GM20431 (cell line): ENCODE results near the gene SETD3.

Experiments used
- in situ Hi-C: fragments of 300-500 bp; cut with MseI, MboI; formaldehyde crosslinking; loops from one replicate; pipeline ENCODE4 v1.15.0; 2020; ENCODE audit warnings: low sequenced_read_pairs; ENCODE audit not compliant: unreplicated experiment

Gene SETD3

DNA sequence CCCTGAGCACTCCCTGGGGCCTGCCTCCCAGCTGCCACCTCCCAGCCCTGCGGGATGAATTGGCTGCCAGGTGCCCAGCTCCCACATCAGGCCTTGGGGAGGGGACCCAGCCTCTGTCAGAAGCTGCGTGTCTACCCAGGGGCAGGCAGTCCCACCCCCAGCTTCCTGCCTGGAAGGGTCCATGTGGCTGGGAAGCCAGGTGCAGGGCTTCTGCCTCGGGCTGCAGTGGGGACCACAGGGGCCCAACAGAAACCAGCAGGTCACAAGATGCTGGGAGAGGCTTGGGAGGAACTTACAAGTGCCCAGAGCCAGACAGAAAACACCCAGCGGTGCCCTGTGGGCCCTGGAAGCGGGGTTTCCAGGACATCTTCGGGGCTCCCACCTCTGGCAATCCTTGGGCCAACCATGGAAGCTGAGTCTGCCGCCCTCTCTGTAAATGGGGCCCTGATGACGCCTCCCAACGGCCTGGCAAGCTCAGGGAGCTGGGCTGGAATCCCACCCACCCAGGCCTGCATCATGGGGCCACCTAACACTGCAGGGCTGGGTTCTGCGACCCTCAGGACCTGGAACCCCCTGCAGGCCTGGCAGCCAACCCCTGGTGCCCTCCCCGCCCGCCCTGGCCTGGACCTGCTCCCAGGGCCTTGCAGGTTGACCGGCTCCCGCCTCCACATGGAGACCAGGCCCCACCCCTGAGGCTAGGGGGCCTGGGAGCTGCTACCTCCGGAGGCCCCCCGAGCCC lies 37.2 kb upstream of the SETD3 start:
- in situ Hi-C loops: loop anchor here (10.0 kb wide), 1 partner anchor 117 kb away; no protein-coding TSS in a partner anchor

DNA sequence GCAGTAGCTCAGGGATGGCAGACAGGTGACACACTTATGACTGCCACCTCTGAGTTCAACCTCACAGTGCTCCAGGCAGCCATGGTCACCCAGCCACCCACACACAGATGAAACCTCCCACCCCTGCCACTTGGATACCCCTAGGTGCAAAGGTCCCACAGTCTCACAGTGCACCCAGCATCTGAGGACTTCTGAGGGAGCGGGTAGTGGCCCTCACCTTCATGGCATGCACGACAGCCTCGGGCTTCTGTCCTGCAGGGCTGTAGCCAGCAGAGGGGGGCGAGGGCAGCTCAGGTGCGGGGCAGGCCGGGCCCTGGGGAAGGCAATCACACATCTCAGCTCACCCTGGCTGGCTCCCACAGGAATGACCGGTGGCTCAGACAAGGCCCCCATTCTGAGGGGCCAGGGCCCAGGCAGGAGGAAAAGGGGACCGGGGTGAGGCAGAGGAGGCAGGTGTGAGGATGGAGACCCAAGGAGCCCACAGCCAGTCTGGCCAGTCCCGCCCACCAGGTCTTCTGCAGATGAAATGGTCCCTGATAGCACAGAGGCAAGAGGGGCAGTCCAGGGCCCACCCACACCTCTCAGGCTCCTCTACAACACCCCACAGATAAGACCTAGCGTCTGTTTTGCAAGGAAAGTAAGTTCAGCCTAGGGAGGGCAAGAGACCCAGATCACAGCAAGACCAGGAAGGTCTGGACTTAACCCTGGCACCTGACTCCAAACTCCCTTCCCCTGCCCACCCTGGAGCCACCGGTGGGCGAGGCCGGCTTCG lies 36.4 kb upstream of the SETD3 start:
- in situ Hi-C loops: loop anchor here (10.0 kb wide), 1 partner anchor 118 kb away; no protein-coding TSS in a partner anchor

GRCh38 chr14:99516156-99516870 lies 35.7 kb upstream of the SETD3 start:
- in situ Hi-C loops: loop anchor here (10.0 kb wide), 1 partner anchor 118 kb away; no protein-coding TSS in a partner anchor

DNA sequence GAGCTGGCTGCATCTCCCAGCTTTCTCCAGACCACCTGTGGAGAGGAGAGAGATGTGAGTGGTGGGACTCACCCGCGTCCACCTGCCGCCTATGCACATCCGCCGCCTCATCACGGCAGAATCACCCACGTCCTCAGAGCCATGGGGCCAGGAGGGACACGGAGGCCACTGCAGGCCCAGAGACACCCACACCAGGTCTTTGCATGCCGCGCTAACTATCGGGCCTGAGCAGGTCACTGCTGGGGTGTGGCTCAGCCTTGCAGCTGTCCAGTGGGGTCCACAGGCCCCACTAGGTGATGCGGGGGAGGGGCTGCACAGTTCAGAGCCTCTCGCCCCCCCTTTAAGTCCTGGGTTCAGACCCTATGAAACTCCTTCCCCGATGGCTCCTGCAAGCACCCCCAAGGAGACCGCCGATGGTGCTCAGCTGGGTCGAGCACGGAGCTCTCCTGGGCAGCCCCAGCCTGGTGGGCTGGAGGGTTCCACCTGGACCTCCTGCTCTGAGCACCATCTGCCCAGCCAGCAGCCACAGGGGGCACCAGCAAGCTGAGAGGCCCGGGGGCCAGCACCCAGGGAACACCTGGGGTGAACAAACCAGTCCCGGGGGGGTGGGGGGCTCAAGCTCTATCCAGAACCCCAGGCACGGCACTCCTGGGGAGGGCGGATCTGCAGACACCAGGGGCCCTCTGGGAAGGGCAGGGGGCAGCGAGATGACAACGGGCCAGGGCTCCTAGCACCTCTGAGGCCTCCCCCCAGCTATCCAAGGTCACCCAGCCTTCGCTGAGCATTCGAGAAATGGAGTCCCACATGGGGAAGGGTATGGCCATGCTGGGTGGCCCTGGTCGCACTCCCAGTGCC lies 34.9 kb upstream of the SETD3 start:
- in situ Hi-C loops: loop anchor here (10.0 kb wide), 1 partner anchor 119 kb away; no protein-coding TSS in a partner anchor

GRCh38 chr14:99514552-99515300 lies 34.1 kb upstream of the SETD3 start:
- in situ Hi-C loops: loop anchor here (10.0 kb wide), 1 partner anchor 120 kb away; no protein-coding TSS in a partner anchor

GRCh38 chr14:99513946-99514551 lies 33.4 kb upstream of the SETD3 start:
- in situ Hi-C loops: loop anchor here (10.0 kb wide), 1 partner anchor 121 kb away; no protein-coding TSS in a partner anchor

DNA sequence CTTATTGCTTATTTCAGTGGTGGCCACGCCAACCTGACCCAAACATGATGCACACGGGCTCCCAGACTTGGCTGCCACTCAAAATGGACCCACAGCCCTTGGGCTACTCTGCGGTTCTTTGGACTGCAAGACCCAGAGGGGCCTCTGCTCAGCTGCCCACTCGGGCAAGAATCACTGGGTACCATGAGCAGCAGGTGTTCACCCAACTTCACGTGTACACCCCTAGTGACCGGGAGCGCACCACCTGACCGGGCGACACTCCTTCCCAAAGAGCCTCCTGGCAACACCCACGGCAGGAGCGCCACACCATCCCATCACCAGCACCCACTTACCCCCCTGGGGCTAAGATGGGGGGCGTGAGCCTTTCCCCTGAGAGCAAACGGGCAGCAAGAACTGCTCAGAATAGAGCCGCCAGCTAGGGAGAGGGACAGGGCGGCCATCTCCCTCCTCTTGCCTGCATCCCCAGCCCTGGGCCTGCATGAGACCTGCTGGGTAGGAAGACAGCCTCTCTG lies 32.6 kb upstream of the SETD3 start:
- in situ Hi-C loops: loop anchor here (10.0 kb wide), 1 partner anchor 122 kb away; no protein-coding TSS in a partner anchor

DNA sequence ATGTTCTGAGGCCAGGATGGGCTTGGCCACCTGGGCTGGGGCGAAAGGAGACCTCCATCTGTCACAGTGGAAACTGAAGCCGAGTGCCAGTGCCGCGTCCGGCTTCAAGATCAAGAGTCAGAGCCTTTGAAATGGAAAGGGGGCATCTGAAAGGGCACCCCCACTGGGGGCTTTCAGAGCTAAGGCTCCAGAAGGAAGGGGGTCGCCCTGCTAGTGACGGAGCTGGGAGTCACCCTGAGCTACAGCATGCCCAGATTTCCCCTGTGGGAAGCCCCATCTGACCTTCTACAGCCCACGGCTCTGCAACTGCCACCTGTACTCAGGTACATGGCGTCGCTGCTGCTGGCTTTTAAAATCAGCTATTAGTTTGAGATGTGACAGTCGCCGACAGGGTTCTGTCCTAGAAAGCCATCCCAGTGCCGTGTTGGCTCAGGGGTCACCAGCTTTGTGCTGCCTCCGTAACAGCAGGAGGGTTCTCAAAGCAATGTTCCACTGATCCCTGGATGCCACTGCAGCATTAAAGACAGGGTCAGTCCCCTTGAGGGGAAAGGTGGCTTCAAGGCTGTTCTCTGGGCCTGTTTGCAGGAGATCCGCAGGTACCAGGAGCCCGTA lies 32.0 kb upstream of the SETD3 start:
- in situ Hi-C loops: loop anchor here (10.0 kb wide), 1 partner anchor 122 kb away; no protein-coding TSS in a partner anchor

DNA sequence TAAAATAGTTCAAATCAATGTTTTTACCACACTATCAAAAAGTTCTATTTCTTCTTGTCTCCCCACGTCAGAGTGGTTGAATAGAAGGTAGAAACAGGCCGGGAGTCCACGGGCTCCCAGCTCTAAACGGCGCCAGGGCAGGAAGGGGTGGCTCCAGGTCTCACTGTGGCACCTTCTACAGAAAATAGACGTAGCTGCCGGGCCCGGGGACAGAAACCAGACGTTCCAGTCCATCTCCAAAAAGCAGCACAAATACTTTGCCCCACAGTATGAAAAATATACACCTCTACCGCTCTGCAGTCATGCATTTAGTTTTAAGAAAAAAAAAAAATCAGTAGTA lies 31.4 kb upstream of the SETD3 start:
- in situ Hi-C loops: loop anchor here (10.0 kb wide), 1 partner anchor 123 kb away; no protein-coding TSS in a partner anchor

- in situ Hi-C loops: loop anchor here (10.0 kb wide), 1 partner anchor 123 kb away; no protein-coding TSS in a partner anchor
Measured at GRCh38 chr14:99511421-99512109, 30.9 kb upstream of the SETD3 start.

GRCh38 chr14:99510556-99511139 lies 30.0 kb upstream of the SETD3 start:
- in situ Hi-C loops: loop anchor here (10.0 kb wide), 1 partner anchor 124 kb away; no protein-coding TSS in a partner anchor

DNA sequence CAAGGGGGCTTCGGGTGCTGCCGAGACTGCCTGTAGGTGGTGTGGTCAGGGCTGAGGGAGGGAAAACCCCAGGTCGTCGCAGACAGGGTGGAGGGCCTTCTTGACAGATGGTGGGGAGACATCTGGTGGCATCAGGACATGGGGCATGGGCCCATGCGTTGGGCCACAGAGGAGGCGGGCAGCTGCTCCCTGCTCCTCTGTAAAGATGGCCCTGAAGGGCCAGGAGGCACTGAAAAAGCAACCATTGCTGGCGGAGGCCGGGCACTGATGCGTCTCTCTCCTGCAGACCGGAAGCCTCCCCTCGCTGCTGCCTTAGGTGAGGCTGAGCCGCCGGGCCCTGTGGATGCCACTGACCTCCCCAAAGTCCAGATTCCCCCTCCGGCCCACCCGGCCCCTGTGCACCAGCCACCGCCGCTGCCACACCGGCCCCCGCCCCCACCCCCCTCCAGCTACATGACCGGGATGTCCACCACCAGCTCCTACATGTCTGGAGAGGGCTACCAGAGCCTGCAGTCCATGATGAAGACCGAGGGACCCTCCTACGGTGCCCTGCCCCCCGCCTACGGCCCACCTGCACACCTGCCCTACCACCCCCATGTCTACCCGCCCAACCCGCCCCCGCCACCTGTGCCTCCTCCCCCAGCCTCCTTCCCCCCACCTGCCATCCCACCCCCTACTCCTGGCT lies 29.4 kb upstream of the SETD3 start:
- in situ Hi-C loops: loop anchor here (10.0 kb wide), 1 partner anchor 125 kb away; no protein-coding TSS in a partner anchor

DNA sequence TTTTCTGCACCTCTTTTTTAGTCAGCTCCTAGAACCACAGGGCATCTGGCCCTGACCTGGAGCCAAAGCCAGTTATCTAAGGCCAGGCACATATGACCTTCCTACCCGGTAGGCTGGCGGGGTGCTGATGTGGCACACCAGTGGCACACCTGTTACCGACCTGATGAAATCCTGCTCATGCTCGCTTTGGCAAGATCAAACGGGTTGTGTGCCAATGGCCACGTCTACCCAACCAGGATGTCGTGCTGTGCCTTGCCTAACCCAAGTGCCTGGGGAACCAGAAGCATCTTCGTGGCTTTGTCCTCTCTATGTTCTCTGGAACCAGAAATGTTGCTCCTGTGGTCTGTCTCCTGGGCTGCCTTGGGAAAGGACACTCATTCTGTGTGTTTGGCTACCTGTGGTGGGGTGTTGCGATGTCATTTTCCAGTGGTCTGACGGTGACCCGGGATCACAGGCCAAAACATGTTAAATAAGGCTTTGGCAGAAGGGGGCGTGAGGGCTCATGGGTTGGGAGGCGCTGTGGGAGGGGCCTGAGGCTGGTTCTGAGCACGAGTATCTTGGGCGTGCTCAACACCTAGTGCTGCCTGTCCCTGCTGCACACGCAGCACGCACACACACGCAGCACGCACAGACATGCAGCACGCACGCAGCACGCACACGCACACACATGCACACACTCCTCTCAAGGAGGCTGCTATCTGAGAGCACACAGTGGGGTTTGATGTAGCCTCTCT lies 28.4 kb upstream of the SETD3 start:
- in situ Hi-C loops: no loop called here

DNA sequence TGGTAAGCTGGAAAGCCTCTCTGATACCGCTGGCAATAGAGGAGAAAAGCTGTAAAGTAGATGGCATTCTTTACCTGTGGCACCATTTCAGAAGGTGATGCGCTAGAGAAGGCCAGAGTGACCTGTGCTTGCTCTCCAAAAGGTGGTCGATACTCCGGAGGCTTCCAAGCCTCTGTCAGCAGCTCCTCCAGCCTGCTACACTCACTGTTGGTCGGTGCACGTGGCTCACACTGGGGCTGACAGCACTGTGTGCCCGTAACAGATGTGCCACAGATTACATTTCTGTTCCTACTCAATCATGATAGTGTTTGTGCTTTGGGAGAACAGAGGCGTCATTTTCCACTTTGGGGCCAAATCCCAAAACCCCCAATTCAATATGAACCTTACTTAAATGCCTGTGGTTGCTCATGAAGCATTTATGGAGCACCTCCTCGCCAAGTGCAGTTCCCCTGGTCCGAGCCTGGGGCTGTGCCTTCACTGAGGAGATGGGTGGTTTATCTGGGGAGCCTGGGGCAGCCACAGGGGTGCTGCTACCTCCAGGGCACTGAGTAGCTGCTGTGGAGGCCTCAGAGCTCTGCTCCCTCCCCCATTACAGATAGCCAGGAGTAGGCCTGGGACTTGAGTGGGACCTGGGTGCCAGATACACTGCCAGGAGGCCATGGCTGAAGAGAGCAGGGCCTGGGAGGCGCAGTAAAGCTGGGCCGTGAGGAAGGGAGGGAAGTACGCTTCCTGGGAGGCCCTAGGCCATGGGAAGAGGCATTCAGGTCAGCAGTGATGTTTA lies 27.4 kb upstream of the SETD3 start:
- in situ Hi-C loops: no loop called here

- in situ Hi-C loops: no loop called here
Measured at GRCh38 chr14:99506276-99506675, 25.6 kb upstream of the SETD3 start.
